ENCODE measurements around the gene MUC22.
"Not testable (repeated sequence)": the region's sequence is repeated elsewhere in the genome, so short reads cannot be mapped to it uniquely, and the experiment has no call there.

MUC22 gene

GRCh38 chr6:31010393-31011060 is at the start of gene MUC22:
Gene MUC22 (plus strand): TSS chr6:31010474. CDS start chr6:31010707, 233 bp downstream.
- DNase-seq (ENCODE audit: low read depth) = no peak

GRCh38 chr6:30960907-30961673 is 49.2 kb upstream of the MUC22 start:
- DNase-seq (ENCODE audit: low read depth) = no peak

GRCh38 chr6:30962716-30963115 is 47.6 kb upstream of the MUC22 start:
- no peak for DNase-seq (ENCODE audit: low read depth)

- no peak for DNase-seq (ENCODE audit: low read depth)
Measured at GRCh38 chr6:30963641-30964040, 46.6 kb upstream of the MUC22 start.

- DNase-seq (ENCODE audit: low read depth) = no peak
Measured at GRCh38 chr6:30964075-30964474, 46.2 kb upstream of the MUC22 start.

GRCh38 chr6:30965140-30965601 is 45.1 kb upstream of the MUC22 start:
- DNase-seq (ENCODE audit: low read depth) = no peak

- DNase-seq (ENCODE audit: low read depth) = no peak
Measured at GRCh38 chr6:30966154-30966553, 44.1 kb upstream of the MUC22 start.

GRCh38 chr6:30969171-30969570 is 41.1 kb upstream of the MUC22 start:
- DNase-seq (ENCODE audit: low read depth) = not testable (repeated sequence)

GRCh38 chr6:30970946-30971345 is 39.3 kb upstream of the MUC22 start:
- DNase-seq (ENCODE audit: low read depth) = no peak

GRCh38 chr6:30972816-30973215 is 37.5 kb upstream of the MUC22 start:
- no peak for DNase-seq (ENCODE audit: low read depth)

GRCh38 chr6:30974490-30975252 is 35.6 kb upstream of the MUC22 start:
- DNase-seq (ENCODE audit: low read depth) = no peak

GRCh38 chr6:30979141-30979540 is 31.1 kb upstream of the MUC22 start:
- DNase-seq (ENCODE audit: low read depth) = no peak

- no peak for DNase-seq (ENCODE audit: low read depth)
Measured at GRCh38 chr6:30979690-30980089, 30.6 kb upstream of the MUC22 start.

- DNase-seq (ENCODE audit: low read depth) = no peak
Measured at GRCh38 chr6:30981942-30982772, 28.1 kb upstream of the MUC22 start.

- no peak for DNase-seq (ENCODE audit: low read depth)
Measured at GRCh38 chr6:30983439-30983838, 26.8 kb upstream of the MUC22 start, which contains the start of gene MUC21. Gene MUC21 (plus strand): TSS chr6:30983718. CDS start chr6:30983959, 241 bp downstream.

GRCh38 chr6:30985490-30985889 is 24.8 kb upstream of the MUC22 start:
- no peak for DNase-seq (ENCODE audit: low read depth)

GRCh38 chr6:30987304-30987703 is 23.0 kb upstream of the MUC22 start:
- no peak for DNase-seq (ENCODE audit: low read depth)

- DNase-seq (ENCODE audit: low read depth) = no peak
Measured at GRCh38 chr6:30988209-30988825, 22.0 kb upstream of the MUC22 start.

GRCh38 chr6:30990422-30991086 is 19.7 kb upstream of the MUC22 start:
- no peak for DNase-seq (ENCODE audit: low read depth)

- no peak for DNase-seq (ENCODE audit: low read depth)
Measured at GRCh38 chr6:30991891-30992290, 18.4 kb upstream of the MUC22 start.

- no peak for DNase-seq (ENCODE audit: low read depth)
Measured at GRCh38 chr6:30997301-30997700, 13.0 kb upstream of the MUC22 start.
